GM18907 (cell line): ENCODE results near the gene TMEM168.
"Not testable (repeated sequence)": the region's sequence is repeated elsewhere in the genome, so short reads cannot be mapped to it uniquely, and the experiment has no call there.

Source experiments
- ATAC-seq: cut with Tn5 transposase; IDR thresholded peaks from one replicate; pipeline ENCODE4 v1.9.1; 2021; ENCODE audit warnings: mild to moderate bottlenecking, moderate library complexity; ENCODE audit not compliant: unreplicated experiment

The TMEM168 gene, protein sequence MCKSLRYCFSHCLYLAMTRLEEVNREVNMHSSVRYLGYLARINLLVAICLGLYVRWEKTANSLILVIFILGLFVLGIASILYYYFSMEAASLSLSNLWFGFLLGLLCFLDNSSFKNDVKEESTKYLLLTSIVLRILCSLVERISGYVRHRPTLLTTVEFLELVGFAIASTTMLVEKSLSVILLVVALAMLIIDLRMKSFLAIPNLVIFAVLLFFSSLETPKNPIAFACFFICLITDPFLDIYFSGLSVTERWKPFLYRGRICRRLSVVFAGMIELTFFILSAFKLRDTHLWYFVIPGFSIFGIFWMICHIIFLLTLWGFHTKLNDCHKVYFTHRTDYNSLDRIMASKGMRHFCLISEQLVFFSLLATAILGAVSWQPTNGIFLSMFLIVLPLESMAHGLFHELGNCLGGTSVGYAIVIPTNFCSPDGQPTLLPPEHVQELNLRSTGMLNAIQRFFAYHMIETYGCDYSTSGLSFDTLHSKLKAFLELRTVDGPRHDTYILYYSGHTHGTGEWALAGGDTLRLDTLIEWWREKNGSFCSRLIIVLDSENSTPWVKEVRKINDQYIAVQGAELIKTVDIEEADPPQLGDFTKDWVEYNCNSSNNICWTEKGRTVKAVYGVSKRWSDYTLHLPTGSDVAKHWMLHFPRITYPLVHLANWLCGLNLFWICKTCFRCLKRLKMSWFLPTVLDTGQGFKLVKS

DNA sequence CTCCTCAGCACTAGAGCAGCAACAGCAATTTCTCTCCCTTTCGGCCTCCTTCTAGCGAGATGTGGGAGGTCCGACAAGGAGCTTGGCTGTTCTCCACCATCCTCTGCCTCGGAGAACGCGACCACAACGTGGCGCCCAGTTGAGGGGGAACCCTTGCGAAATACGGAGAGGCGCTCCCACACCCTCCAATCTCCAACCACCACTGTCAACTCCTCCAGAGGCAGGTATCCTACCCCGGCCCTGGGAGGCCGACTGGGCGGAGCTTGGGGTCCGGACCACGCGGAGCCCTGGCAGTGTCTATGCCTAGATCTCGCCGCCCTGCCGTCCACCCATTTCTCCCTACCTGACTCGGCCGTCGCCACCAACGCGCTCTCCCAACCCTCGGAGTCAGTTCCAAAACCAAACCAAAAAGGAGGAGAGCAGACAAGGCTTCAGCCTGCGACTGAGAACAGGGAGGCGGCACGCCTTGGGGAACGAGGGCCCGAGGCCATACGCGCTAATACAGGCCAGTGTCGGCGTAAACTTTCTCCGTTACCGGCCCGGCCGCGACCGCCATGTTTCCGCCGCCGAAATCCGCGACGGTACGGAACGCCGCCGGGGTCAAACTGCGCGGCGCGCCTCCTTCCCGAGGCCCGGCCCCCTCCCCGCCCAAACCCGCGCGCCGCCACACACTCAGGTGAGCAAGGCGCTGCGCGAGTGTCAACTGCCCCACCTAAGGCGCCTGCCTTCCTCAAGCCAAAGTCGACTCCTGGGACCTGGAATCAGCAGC, at the start of gene TMEM168:
Gene TMEM168, minus strand, starts transcription at position 577 of the 769 bp plus-strand sequence. CDS start 5,568 bp downstream, outside the sequence.
- ATAC-seq: peak; percentile 88

DNA sequence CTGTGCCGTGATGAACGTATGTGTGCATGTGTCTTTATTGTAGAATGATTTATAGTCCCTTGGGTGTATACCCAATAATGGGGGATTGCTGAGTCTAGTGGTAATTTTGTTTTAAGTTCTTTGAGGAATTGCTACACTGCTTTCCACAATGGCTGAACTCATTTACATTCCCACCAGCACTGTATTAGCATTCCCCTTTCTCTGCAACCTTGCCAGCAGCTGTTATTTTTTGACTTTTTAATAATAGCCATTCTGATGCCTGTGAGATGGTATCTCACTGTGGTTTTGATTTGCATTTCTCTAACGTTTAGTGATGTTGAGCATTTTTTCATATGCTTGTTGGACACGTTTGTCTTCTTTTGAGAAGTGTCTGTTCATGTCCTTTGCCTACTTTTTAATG, 45.7 kb upstream of the TMEM168 start:
- not testable (repeated sequence) for ATAC-seq

DNA sequence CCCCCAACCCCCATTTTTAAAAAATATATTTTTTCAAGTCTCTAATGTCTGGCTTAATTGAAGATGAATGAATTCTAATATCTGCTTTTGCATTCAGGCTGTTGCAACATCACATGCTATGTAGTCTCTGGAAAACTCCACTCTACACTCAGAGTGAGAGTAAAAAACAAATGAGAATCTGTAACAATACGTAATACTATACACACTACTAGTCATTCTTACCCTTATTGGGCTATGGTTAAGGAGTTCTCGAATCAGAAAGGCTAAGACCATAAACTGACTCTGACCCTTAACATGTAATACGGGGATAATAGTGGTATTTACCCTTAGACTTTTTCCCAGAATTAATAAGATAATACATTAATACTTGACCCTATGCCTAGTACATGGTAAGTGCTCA, 42.9 kb upstream of the TMEM168 start:
- ATAC-seq: peak; percentile 69

DNA sequence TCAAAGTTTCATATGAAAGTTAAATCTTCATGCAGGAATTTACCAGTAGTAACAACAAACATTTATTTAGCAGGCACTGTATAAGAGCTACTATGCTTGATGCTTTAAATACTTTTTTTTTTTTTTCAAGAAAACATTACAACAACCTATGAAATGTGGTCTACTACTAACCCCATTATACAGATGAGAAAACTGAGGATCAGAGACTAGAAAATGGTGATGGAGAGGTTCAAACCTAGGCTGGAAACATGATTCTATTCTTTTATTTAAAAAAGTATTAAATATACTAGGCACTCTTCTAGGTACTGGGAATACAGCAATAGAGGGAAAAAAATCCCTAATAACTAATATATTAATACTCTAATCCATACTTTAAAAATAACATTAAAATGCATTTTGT, 40.6 kb upstream of the TMEM168 start:
- ATAC-seq: no peak

DNA sequence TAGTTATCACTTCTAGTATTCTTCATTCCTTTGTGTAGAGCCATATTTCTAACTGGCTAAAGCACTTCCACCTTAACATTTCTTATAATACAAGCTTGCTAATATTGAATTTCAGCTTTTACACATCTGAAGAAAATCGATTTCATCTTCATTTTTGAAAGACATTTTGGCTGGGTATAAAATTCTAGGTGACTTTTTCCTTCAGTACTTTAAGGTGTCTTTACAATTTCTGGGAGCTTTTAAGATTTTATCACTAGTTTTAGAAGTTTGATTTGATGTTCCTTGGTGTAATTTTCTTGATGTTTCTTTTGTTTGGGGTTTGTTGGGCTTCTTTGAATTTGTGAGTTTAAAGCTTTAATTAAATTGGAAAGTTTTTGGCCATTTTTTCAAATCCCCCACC, 38.5 kb upstream of the TMEM168 start:
- ATAC-seq: no peak

DNA sequence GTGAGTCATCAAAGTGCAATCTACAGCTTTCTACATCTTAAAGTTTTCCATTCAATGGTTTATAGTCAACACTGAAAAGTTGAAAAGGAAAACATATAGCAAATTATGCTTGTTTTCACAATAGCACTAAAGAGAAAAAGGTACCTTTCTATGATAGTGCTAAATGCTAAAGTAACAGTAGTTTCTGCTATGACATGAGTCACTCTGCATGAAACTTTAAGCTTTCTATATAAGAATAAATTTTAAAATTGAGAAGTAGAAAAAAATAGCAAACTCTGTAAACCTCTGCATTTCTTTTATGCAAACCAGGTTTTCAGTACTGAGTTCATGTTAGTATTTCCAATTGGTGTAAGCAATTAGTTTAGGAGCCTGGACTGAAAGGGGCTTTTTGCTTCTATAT, 31.2 kb upstream of the TMEM168 start:
- ATAC-seq: no peak

DNA sequence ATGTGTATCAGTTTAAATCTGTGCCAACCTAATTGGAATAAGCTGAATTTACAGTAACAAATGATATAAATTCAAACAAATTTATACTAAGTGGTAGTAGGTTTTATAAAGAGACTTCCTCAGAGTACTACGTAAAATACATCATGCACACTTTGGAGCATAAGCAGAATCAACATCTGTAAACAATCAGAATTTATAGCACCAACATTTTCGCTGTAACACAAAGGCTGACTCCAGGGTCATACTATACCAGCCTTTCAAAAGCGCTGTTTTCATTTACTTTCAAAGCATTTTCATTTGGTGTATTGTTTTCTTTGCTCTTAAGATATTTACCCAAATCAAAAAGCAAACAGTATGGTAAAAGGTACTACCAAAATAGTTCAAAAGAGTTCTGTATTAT, 29.3 kb upstream of the TMEM168 start:
- ATAC-seq: no peak

DNA sequence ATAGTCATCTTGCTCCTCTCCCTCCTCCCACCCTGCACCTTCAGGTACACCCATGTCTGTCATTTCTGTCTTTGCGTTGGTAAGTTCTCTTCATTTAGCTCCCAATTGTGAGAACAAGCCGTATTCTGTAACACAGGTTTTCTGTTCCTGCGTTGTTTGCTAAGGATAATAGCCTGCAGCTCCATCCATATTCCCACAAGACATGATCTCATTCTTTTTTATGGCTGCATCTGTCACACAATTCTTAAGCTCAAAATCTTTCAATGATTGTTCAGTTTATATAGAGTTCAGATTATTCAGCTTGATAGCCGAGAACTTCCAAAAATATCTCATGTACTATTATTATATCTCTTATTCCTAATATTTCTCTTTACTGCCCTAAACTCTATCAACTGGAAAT, 16.0 kb upstream of the TMEM168 start:
- ATAC-seq: no peak

DNA sequence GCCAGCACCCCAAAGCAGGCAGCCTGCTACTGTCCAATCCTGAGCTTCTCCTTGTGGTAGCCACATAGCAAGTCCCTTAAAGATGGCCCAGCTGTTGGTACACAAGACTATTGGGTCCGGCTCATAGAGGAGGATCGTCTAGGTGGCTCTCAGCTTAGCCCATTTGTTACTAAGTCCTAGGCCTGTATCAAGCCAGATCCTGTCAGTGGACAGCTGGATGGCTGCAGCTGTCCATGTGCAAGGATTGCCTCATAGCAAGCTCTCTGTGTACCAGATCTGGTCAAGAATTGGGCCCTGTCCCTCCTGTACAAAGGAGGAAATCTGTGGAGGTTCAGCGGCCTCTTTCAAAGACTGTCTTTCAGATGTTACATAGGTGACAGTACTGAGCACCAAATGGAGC, 12.2 kb upstream of the TMEM168 start:
- no peak for ATAC-seq

DNA sequence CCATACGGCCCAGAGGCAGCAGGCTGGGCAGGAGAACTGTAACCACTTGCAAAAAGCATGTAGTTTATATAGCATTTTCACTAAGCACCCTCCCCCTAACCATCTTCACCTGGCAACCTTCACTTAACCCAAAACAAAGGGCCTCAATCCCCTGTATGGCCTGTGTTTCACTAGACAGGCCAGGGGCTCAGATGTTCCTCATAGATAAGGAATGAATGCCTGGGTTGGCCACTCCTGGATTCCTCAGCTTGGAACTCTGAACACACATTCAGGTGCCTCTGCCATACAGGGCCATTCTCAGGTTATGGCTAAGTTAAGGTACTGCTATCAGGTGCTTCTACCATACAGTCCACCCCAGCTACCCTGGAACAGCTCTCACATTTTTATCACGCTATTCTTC, 10.3 kb upstream of the TMEM168 start:
- ATAC-seq: no peak

DNA sequence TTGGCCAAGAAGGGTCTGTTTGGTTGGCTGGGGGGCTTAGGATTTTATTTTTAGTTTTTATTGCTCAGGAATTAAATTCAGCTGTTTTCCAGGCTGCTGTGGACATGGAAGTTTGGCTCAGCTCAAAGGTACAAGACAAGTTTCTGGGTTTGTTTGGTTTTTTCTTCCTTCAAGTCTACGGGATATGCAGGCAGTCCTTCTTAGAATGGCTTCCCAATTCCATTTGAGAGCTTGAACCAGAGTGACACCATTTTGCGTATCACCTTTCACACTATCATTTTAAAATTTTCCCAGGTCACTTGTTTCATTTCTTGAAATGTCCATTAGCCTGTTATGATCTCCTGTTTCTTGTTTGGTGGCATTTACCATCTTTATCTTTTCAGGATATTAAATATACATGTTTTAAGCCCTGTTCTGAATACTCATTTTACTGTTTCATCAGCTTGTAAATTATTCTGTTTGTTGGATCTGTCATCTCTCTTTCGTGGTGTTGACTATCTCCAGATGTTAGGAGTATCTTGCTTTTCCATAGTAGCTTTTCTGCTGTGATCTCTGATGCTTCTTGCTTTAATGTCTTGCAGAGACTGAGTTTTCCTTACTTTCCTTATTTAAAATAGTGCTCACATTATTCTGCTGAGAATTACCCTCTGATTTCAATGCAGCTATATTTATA, 9.4 kb upstream of the TMEM168 start:
- no peak for ATAC-seq

DNA sequence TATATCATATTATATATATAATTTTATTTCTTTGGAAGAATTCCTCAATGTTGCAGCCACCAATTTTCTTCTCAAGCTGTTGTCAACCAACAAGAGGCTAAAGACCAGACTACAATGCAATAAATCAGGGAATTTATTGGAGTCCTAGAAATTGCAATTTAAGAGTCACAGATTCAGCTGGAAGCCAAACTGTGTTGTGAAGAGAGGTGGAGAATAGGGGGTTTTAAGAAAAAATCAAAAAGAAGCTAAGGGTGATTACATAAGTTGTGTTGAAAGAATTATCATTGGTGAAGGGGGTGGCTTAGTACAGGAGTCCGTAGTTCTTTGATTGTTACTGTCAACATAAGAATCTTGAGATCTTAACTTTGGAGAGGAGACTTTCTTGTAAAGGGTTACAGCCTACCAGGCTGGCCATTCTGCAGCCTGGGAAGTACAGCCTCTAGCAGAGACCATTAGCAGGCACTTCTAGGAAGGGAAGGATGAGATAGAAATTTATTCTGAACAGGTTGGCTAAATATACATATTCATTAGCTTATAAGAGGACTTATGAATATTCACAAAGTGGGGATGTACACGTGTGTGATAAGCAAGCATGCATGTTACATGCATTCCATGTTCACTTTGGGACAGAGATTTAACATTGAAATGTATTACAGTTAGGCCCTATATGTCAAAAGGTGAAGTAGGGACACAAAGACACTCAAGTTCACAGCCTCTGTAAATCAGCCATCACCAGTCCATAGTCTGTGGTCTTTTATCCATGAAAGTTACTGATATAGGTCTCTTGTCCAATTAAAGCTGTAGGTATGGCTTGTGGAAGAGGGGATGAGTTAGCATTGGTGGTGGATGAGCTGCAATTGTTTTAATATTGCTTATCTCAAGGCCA, 8.3 kb upstream of the TMEM168 start:
- ATAC-seq: no peak

DNA sequence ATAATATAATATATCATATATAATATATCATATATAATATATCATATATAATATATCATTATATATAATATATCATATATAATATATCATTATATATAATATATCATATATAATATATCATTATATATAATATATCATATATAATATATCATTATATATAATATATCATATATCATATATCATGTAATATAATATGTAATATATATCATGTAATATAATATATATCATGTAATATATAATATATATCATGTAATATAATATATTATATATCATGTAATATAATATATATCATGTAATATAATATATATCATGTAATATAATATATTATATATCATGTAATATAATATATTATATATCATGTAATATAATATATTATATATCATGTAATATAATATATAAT, 6.4 kb upstream of the TMEM168 start:
- ATAC-seq: not testable (repeated sequence)

DNA sequence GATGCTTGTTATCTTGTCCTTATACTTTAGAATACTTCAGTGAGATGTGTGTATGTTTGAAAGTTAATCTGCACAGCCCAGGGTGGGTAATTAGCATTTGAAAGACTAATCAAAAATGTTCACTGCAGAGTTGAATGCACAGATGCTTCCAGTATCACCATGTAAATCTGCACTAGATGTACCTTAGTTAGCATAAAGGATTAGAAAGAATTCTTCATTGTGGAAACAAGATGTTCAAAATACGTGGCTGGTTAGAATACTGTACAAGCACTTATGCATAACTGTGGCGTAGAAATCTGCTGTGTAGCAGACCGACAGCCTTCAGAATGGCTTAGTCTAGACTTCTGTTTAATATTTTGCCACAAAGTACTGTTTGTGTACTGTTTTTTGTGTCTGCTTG, 2.2 kb upstream of the TMEM168 start:
- no peak for ATAC-seq

DNA sequence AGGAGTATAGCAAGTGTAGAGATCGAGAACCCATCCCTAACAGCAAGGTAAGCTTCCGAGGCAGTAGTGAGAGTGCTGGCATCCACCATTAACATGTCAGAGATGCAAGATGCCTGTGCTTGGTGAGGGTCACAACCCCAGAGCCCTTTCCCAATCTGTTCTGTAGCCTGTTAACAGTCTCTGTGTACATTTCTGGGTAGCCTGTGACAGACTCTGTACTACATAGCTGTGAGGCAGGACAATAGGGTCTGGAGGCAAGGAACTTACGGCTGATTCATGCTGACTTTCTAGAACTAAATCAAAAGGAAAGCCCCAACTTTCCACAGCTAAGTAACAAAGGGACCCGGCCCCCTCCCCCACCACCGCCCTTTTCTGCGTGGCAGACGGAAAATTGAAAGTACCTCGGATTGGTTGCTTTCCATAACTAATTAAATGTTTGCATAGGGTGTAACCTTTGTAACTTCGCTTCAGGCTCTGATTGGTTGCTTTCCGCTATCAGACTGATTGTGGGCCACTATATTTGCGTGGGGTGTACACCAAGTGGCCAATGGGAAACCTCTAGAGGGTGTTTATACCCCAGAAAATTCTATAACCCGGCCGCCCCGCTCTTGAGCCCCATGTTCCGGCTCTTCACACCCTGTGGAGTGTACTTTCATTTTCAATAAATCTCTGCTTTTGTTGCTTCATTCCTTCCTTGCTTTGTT, 1.4 kb upstream of the TMEM168 start:
- ATAC-seq: no peak

DNA sequence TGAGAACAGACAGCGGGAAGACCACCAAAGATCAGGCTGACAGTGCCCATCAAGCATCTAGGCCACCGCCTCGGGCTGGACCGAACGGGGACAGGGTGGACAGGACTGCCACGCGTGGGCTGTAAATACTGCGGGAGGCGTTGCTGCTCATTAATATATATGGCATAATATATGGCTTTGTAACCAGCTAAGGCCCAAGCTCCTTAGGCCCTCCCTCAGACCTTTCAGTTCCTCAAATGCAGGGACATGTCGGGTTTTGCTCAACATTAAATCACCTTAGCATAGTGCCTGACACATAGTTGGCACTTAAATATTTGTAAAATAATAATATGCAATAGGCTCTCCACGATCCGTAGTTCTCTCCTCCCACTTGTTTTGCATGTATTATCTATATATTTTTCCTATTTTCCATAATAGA, 402 bp upstream of the TMEM168 start:
- ATAC-seq: peak; percentile 72

DNA sequence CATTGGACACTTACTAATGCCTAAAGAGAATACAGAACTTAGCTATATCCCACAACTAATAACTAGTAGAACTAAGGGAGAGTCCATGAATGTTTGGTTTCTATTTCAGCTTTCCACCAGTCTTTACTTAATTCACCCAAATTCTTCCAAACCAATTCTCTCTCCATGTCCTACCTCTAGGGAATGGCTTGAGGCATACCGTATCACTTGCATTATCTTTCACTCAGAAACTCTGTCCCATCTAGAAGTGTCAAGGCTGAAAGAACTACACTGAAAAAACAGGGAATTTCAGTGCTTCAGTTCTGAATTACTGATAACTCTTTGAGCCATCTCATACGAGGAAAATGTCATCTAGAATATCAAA, 758 bp downstream of the TMEM168 start:
- ATAC-seq: no peak

DNA sequence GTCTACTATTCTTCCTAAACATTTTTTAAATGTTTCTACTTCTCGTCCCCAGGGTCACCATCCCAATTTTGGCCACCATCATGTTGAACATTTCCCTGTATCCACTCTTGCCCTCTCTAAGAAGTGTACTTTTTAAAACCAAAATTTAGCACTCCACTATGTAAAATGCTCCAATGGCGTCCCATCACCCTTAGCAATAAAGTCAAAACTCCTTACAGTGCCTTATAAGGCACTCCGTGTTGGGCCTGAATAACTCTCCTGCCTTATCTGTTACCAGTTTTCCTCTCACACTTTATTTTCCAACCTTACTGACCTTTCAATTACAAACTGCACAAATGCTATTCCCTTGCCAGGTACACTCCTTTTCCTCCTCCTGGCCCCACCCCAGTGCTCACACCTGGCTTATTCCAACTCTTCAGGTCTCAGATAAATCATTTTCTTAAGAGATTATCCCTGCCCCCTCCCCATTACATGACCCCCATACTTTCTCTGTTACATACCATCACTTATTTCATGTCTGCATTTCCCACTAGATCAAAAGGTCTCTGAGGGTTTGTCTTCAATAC, 1.3 kb downstream of the TMEM168 start:
- no peak for ATAC-seq

DNA sequence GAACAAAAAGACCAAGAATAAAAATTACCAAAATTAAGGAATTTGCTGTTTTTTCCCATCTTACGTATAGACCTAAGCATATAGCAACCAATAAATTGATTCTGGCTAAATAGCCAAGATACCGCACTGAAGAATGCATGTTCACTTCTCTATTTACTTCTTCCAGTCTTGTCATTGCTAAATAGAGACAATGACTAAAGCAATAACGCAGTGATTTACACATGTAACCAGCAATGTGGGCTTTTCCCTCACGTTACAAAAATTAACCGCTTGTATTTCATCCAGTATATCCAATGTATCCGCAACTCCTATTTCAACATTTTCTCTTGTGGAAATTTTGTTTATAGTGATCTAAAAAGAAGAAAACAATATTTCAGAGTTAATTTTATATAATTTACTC, 5.6 kb downstream of the TMEM168 start:
- no peak for ATAC-seq
